IMR-90 (cell line): ENCODE results near the gene CENPP. TPM values are rescaled to one million over a fixed set of nuclear protein-coding genes. Genes with fewer than 3 reads are reported as not detected.

Experiments used
- ATAC-seq: fragments of 200-7000 bp; cut with Tn5 transposase; 2 replicates; pipeline ENCODE4 v1.9.1; 2020; ENCODE audit warnings: low read depth, mild to moderate bottlenecking, moderate library complexity
- BruUV-seq: library from RNA; stranded (reverse); fragments of 400-500 nt; replicated peaks from 2 replicates; lab custom pipeline; 2021; lab: Mats Ljungman, UMichigan
- CTCF ChIA-PET: fragments of 300-600 bp; formaldehyde crosslinking; extraction: SDS; loops from one replicate; lab custom pipeline; 2021; ENCODE audit warnings: antibody characterized with exemption; lab: Yijun Ruan, JAX
- POLR2A ChIA-PET: fragments of 300-600 bp; sonication (Branson Sonifier 250); formaldehyde crosslinking; loops from one replicate; lab custom pipeline; 2022; ENCODE audit warnings: antibody characterized with exemption; ENCODE audit not compliant: unreplicated experiment; lab: Charles Lee
- DNase-seq: peaks from one replicate; pipeline ENCODE4 v3.0.0; 2013
- H2AFZ ChIP-seq: replicated peaks from 2 replicates; pipeline ENCODE3; 2013; ENCODE audit warnings: low read length, mild to moderate bottlenecking; ENCODE audit not compliant: poor library complexity
- H2AK5ac ChIP-seq: 2 replicates; pipeline ENCODE4 v1.6.1; 2013; ENCODE audit warnings: low read depth, low read length, inconsistent platforms
- H2AK9ac ChIP-seq: replicated peaks from 2 replicates; pipeline ENCODE3; 2013; ENCODE audit warnings: mild to moderate bottlenecking, low read depth, low read length, moderate library complexity; ENCODE audit not compliant: poor library complexity
- H2BK120ac ChIP-seq: 2 replicates; pipeline ENCODE4 v1.6.1; 2013; ENCODE audit warnings: low read depth, low read length, inconsistent platforms
- H2BK15ac ChIP-seq: 3 replicates; pipeline ENCODE4 v1.6.1; 2013; ENCODE audit warnings: low read depth, low read length, inconsistent platforms
- H2BK20ac ChIP-seq: 2 replicates; pipeline ENCODE4 v1.6.1; 2013; ENCODE audit warnings: low read depth, mild to moderate bottlenecking, inconsistent platforms, low read length, moderate library complexity
- H2BK5ac ChIP-seq: 2 replicates; pipeline ENCODE4 v1.6.1; 2013; ENCODE audit warnings: mild to moderate bottlenecking, low read depth, low read length, inconsistent platforms; ENCODE audit not compliant: poor library complexity, severe bottlenecking
- H3K14ac ChIP-seq: replicated peaks from 2 replicates; pipeline ENCODE4 v1.6.1; 2013; ENCODE audit warnings: low read depth, low read length, inconsistent platforms
- H3K18ac ChIP-seq: 2 replicates; pipeline ENCODE4 v1.6.1; 2013; ENCODE audit warnings: low read depth, low read length, control low read depth
- H3K23ac ChIP-seq: 2 replicates; pipeline ENCODE4 v1.6.1; 2013; ENCODE audit warnings: low read depth, low read length, inconsistent platforms
- H3K27ac ChIP-seq: 2 replicates; pipeline ENCODE4 v1.5.1; 2013; ENCODE audit warnings: mild to moderate bottlenecking, control low read depth, low read length; ENCODE audit not compliant: insufficient read depth
- H3K27me3 ChIP-seq: 2 replicates; pipeline ENCODE4 v1.6.1; 2013; ENCODE audit warnings: low read length; ENCODE audit not compliant: control insufficient read depth, insufficient read depth
- H3K36me3 ChIP-seq: 2 replicates; pipeline ENCODE4 v1.6.1; 2013; ENCODE audit warnings: low read length, mixed read lengths; ENCODE audit not compliant: control insufficient read depth, insufficient read depth
- H3K4ac ChIP-seq: 2 replicates; pipeline ENCODE4 v1.6.1; 2013; ENCODE audit warnings: low read depth, low read length, inconsistent platforms
- H3K4me1 ChIP-seq: 2 replicates; pipeline ENCODE4 v1.6.1; 2013; ENCODE audit warnings: low read length, mixed read lengths; ENCODE audit not compliant: control insufficient read depth, insufficient read depth
- H3K4me2 ChIP-seq: 2 replicates; pipeline ENCODE4 v1.6.1; 2013; ENCODE audit warnings: low read depth, mild to moderate bottlenecking, control low read depth, low read length, moderate library complexity
- H3K4me3 ChIP-seq: 2 replicates; pipeline ENCODE4 v1.5.1; 2013; ENCODE audit warnings: low read depth, mild to moderate bottlenecking, control low read depth, low read length, moderate library complexity; ENCODE audit not compliant: insufficient read depth
- H3K56ac ChIP-seq: 2 replicates; pipeline ENCODE4 v1.6.1; 2013; ENCODE audit warnings: low read length, inconsistent platforms; ENCODE audit not compliant: insufficient read depth; ENCODE audit errors: extremely low read depth
- H3K79me1 ChIP-seq, 2 experiments: 2 replicates each; pipeline ENCODE4 v1.6.1; 2013; ENCODE audit warnings: low read length in 2 of 2, inconsistent platforms in 1 of 2, low read depth in 1 of 2
- H3K9ac ChIP-seq: 2 replicates; pipeline ENCODE4 v1.6.1; 2013; ENCODE audit warnings: low read depth, low read length, control low read depth
- H3K9me1 ChIP-seq: 2 replicates; pipeline ENCODE4 v1.6.1; 2013; ENCODE audit warnings: low read length, inconsistent platforms; ENCODE audit not compliant: insufficient read depth
- H3K9me3 ChIP-seq: 2 replicates; pipeline ENCODE4 v1.6.1; 2013; ENCODE audit warnings: low read length; ENCODE audit not compliant: control insufficient read depth, insufficient read depth
- H4K20me1 ChIP-seq: 2 replicates; pipeline ENCODE4 v1.6.1; 2013; ENCODE audit warnings: low read length, inconsistent platforms; ENCODE audit not compliant: insufficient read depth
- H4K5ac ChIP-seq: 2 replicates; pipeline ENCODE4 v1.6.1; 2013; ENCODE audit warnings: mild to moderate bottlenecking, low read depth, low read length, control low read depth
- H4K8ac ChIP-seq, 2 experiments: 2 replicates each; pipeline ENCODE4 v1.6.1; 2013; ENCODE audit warnings: low read depth in 2 of 2, low read length in 2 of 2, control low read depth in 1 of 2, inconsistent platforms in 1 of 2
- H4K91ac ChIP-seq: 2 replicates; pipeline ENCODE4 v1.6.1; 2013; ENCODE audit warnings: low read depth, low read length, inconsistent platforms; ENCODE audit not compliant: insufficient read depth
- CHD1 ChIP-seq: IDR thresholded peaks from 2 replicates; pipeline ENCODE4 v1.6.1; 2012; ENCODE audit warnings: low read depth, low read length, improper control_type of control experiment
- MAZ ChIP-seq: IDR thresholded peaks from 2 replicates; pipeline ENCODE4 v1.6.1; 2012; ENCODE audit warnings: low read depth, mild to moderate bottlenecking, low read length, improper control_type of control experiment, moderate library complexity, borderline replicate concordance
- RCOR1 ChIP-seq: IDR thresholded peaks from 2 replicates; pipeline ENCODE4 v1.6.1; 2012; ENCODE audit warnings: mild to moderate bottlenecking, low read length, improper control_type of control experiment; ENCODE audit not compliant: insufficient replicate concordance
- RFX5 ChIP-seq: IDR thresholded peaks from 2 replicates; pipeline ENCODE4 v1.8.0; 2012; ENCODE audit warnings: low read depth, mild to moderate bottlenecking, low read length, moderate library complexity
- WGBS, 2 experiments: methylation state at CpG; one replicate each; pipeline versions ENCODE4 v1.1.5 to v1.1.7; 2013; ENCODE audit warnings: missing lambda C conversion rate in 2 of 2; ENCODE audit not compliant: insufficient read length in 1 of 2; ENCODE audit errors: extremely low coverage in 2 of 2; 5-methylcytosine and 5-hydroxymethylcytosine counted together
- dilution Hi-C: fragments of 300-500 bp; cut with HindIII; formaldehyde crosslinking; loops from one replicate; pipeline ENCODE4 v1.14.3; 2018; ENCODE audit warnings: low sequenced_read_pairs; ENCODE audit not compliant: unreplicated experiment
- in situ Hi-C: fragments of 300-500 bp; cut with MboI; formaldehyde crosslinking; loops from 3 replicates; pipeline ENCODE4 v1.14.3; 2019; ENCODE audit warnings: low sequenced_read_pairs, inconsistent platforms, mixed read lengths
- intact Hi-C: fragments of 100-400 bp; cut with micrococcal nuclease; formaldehyde crosslinking; loops from 2 replicates; pipeline ENCODE4 v1.10.0; 2022
- polyA plus RNA-seq, 3 experiments: library from polyadenylated mRNA; depleted of rRNA; stranded (reverse); fragments of >200 nt; gene quantifications; 2 replicates each; pipeline ENCODE4 v1.2.3, GENCODE V29; 2012; ENCODE audit warnings: low replicate concordance in 1 of 3
- total RNA-seq: library from RNA; depleted of rRNA; stranded (reverse); fragments of >200 nt; gene quantifications from 2 replicates; pipeline ENCODE4 v1.2.3, GENCODE V29; 2012
- TF ChIP-seq, protein P1 (sequence below): conservative IDR thresholded peaks from 2 replicates; pipeline ENCODE4 v1.5.1; 2012; ENCODE audit warnings: mild to moderate bottlenecking, low read depth, low read length, improper control_type of control experiment

Gene CENPP
- total and polyA plus RNA-seq, 2 of the 4 experiments (the other 2 are of a cell fraction), result 1.4 to 2.0 TPM

DNA sequence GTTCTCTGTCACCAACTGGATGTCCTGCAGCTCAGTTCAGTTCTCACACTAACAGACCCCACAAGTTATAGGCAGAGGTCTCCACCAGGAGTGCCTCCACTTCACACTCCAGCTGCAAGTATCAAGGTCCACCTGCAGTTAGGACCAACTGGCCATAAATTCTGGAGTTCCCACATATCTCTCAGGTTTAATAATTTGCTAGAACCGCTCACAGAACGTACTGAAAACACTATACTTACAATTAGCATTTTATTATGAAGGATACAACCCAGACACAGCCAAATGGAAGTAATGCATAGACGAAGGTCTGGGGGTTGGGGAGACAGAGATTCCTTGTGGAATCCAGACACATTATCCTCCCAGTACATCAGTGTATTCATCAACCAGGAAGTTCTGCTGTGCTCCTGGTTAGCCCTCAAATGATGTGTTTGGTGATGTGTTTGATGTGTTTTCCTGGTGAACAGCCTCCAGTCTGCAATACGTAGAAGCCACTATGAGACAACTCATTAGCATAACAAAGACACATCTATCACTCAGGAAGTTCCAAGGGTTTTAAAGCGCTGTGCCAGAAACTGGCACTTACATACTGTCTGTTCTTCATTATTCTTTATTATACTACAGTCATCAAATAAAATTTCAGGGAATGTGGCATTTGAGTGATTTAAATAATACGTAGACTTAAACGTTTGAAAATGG is 53.3 kb downstream of the CENPP start:
- Histone ChIP-seq H4K91ac (no peak overlapping the region), H3K18ac (no peak overlapping the region), H3K4ac (no peak overlapping the region), H2AK9ac (no peak overlapping the region), H2BK15ac (no peak overlapping the region), H3K36me3 (no peaks in the 10 kb centered on the region), H2BK5ac (no peak overlapping the region), H3K56ac (no peak overlapping the region), H2BK20ac (no peak overlapping the region), H3K27ac (no peak overlapping the region), H3K9me3 (peaks cover 3% of the 10 kb centered on the region; the same call in 1 of the 2 replicates), H2AFZ (no peak overlapping the region), H3K23ac (no peak overlapping the region), H3K79me1 (no peaks in the 10 kb centered on the region), H2AK5ac (peak overlapping the region; percentile 26; the same call in 1 of the 2 replicates), H3K4me3 (no peak overlapping the region), H4K5ac (no peak overlapping the region), H4K20me1 (no peaks in the 10 kb centered on the region), H3K9ac (no peak overlapping the region), H3K14ac (no peak overlapping the region), H3K9me1 (no peaks in the 10 kb centered on the region; the same call in 1 of the 2 replicates), H2BK120ac (no peak overlapping the region), H3K4me2 (no peak overlapping the region), H4K8ac (no peak overlapping the region), H3K27me3 (no peaks in the 10 kb centered on the region), H3K4me1 (peaks cover 6% of the 10 kb centered on the region)
- no CpG with 5 or more reads among the region's 7 CpGs for WGBS, 2 experiments
- intact Hi-C loops, result no loop called here
- DNase-seq, result peak; percentile 57
- no peak for TF ChIP-seq MAZ
- no peak for TF ChIP-seq RFX5
- TF ChIP-seq CHD1, result no peak
- no peak for TF ChIP-seq RCOR1
- TF ChIP-seq, protein P1, sequence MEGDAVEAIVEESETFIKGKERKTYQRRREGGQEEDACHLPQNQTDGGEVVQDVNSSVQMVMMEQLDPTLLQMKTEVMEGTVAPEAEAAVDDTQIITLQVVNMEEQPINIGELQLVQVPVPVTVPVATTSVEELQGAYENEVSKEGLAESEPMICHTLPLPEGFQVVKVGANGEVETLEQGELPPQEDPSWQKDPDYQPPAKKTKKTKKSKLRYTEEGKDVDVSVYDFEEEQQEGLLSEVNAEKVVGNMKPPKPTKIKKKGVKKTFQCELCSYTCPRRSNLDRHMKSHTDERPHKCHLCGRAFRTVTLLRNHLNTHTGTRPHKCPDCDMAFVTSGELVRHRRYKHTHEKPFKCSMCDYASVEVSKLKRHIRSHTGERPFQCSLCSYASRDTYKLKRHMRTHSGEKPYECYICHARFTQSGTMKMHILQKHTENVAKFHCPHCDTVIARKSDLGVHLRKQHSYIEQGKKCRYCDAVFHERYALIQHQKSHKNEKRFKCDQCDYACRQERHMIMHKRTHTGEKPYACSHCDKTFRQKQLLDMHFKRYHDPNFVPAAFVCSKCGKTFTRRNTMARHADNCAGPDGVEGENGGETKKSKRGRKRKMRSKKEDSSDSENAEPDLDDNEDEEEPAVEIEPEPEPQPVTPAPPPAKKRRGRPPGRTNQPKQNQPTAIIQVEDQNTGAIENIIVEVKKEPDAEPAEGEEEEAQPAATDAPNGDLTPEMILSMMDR, result no peak
- ChIA-PET CTCF (no interaction called here), POLR2A (no interaction called here)
- peak; percentile 37; the same call in 1 of the 2 replicates for ATAC-seq
- no TSS peak for BruUV-seq
- in situ Hi-C loops, result no loop called here
- dilution Hi-C loops, result no loop called here
